HepG2 (cell line): ENCODE data around the gene RPS19. TPM values are rescaled to one million over a fixed set of nuclear protein-coding genes. Genes with fewer than 3 reads are reported as not detected.

Source experiments
- ATAC-seq: fragments of 200-7000 bp; cut with Tn5 transposase; 3 replicates; pipeline ENCODE4 v1.9.1; 2020; ENCODE audit warnings: mild to moderate bottlenecking, moderate library complexity
- BruUV-seq: library from RNA; stranded (reverse); fragments of 400-500 nt; replicated peaks from 2 replicates; lab custom pipeline; 2021; lab: Mats Ljungman, UMichigan
- CTCF ChIA-PET: fragments of 300-600 bp; formaldehyde crosslinking; extraction: SDS; loops from one replicate; lab custom pipeline; 2021; ENCODE audit warnings: low total read pairs, inconsistent platforms, low intra/inter-chr PET ratio; lab: Yijun Ruan, JAX
- POLR2A ChIA-PET: fragments of 350-600 bp; sonication (Branson Sonifier 250); formaldehyde crosslinking; loops from one replicate; lab custom pipeline; 2020; ENCODE audit warnings: antibody characterized with exemption, inconsistent platforms; lab: Yijun Ruan, JAX
- DNase-seq: peaks from one replicate; pipeline ENCODE4 v3.0.0-alpha.2; 2015; ENCODE audit warnings: low spot score
- FAIRE-seq: peaks from 3 replicates; lab custom pipeline; 2011; peaks lifted over from hg19 to GRCh38; lab: Jason Lieb, UNC
- H2AFZ ChIP-seq: one replicate; pipeline ENCODE4 v1.6.1; 2011; ENCODE audit warnings: low read length, inconsistent platforms
- H3K27ac ChIP-seq: fragments of 300-600 bp; 3 replicates; pipeline ENCODE4 v1.8.0; 2011; ENCODE audit warnings: mixed run types, mild to moderate bottlenecking, mixed read lengths, low read length, inconsistent platforms; ENCODE audit not compliant: insufficient read depth; ENCODE audit errors: extremely low read length
- H3K27me3 ChIP-seq, 2 experiments: fragments of 200-600 bp in 1 of 2; 2 replicates in 1 of 2; 3 replicates in 1 of 2; pipeline versions ENCODE4 v1.6.0 to v1.8.0; 2011; ENCODE audit warnings: low read length in 2 of 2, mild to moderate bottlenecking in 2 of 2, moderate library complexity in 2 of 2, inconsistent platforms in 1 of 2; ENCODE audit not compliant: insufficient read depth in 2 of 2, control insufficient read depth in 1 of 2
- H3K36me3 ChIP-seq, 2 experiments: fragments of 200-600 bp in 1 of 2; replicated peaks in 1 of 2; 2 replicates in 1 of 2; 3 replicates in 1 of 2; pipeline versions ENCODE4 v1.5.1 to v1.8.0; 2011; ENCODE audit warnings: low read length in 2 of 2, inconsistent platforms in 1 of 2; ENCODE audit not compliant: insufficient read depth in 2 of 2, control insufficient read depth in 1 of 2
- H3K4me1 ChIP-seq: 2 replicates; pipeline ENCODE4 v1.5.1; 2012; ENCODE audit warnings: low read length, inconsistent platforms; ENCODE audit not compliant: insufficient read depth
- H3K4me2 ChIP-seq: 2 replicates; pipeline ENCODE4 v1.6.0; 2011; ENCODE audit warnings: low read depth, low read length, inconsistent platforms
- H3K4me3 ChIP-seq, 3 experiments: fragments of 200-600 bp in 1 of 3; sonication (generic), shearing (Covaris generic) in 1 of 3; replicated peaks in 1 of 3; 2 replicates each; pipeline ENCODE4 v1.5.1; 2011 to 2016; ENCODE audit warnings: low read length in 3 of 3, inconsistent platforms in 2 of 3, low read depth in 2 of 3, mild to moderate bottlenecking in 2 of 3, control low read depth in 1 of 3, mixed read lengths in 1 of 3; ENCODE audit not compliant: insufficient read depth in 1 of 3
- H3K79me2 ChIP-seq: one replicate; pipeline ENCODE4 v1.6.1; 2011; ENCODE audit warnings: low read length, inconsistent platforms; ENCODE audit not compliant: insufficient read depth
- H3K9ac ChIP-seq: 2 replicates; pipeline ENCODE4 v1.6.0; 2011; ENCODE audit warnings: mild to moderate bottlenecking, low read depth, low read length, inconsistent platforms; ENCODE audit not compliant: insufficient read depth
- H3K9me3 ChIP-seq: 2 replicates; pipeline ENCODE4 v1.5.1; 2012; ENCODE audit warnings: mild to moderate bottlenecking, low read length
- H4K20me1 ChIP-seq: 2 replicates; pipeline ENCODE4 v1.6.0; 2011; ENCODE audit warnings: inconsistent platforms, mild to moderate bottlenecking, low read length, moderate library complexity; ENCODE audit not compliant: insufficient read depth
- ELF3 ChIP-seq: IDR thresholded peaks from 2 replicates; pipeline ENCODE4 v1.6.1; 2016; ENCODE audit warnings: missing genetic modification reagents, missing compliant biosample characterization
- ISX ChIP-seq: sonication (generic); formaldehyde crosslinking; conservative IDR thresholded peaks from 2 replicates; pipeline ENCODE4 v1.5.0; 2020; ENCODE audit warnings: missing genetic modification reagents
- KLF15 ChIP-seq: sonication (generic); formaldehyde crosslinking; IDR thresholded peaks from 2 replicates; pipeline ENCODE4 v1.8.1; 2023; ENCODE audit warnings: borderline replicate concordance, mild to moderate bottlenecking, inconsistent platforms, missing genetic modification reagents, mixed read lengths
- TEAD2 ChIP-seq: sonication (generic); formaldehyde crosslinking; IDR thresholded peaks from 2 replicates; pipeline ENCODE4 v1.9.0; 2021; ENCODE audit warnings: missing genetic modification reagents
- ZFP37 ChIP-seq: sonication (generic); formaldehyde crosslinking; IDR thresholded peaks from 2 replicates; pipeline ENCODE4 v1.4.0; 2020; ENCODE audit warnings: missing genetic modification reagents, borderline replicate concordance
- ZNF224 ChIP-seq: sonication (generic); formaldehyde crosslinking; IDR thresholded peaks from 2 replicates; pipeline ENCODE4 v1.5.0; 2020; ENCODE audit warnings: mild to moderate bottlenecking, missing genetic modification reagents
- ZNF460 ChIP-seq: sonication (generic); formaldehyde crosslinking; IDR thresholded peaks from 2 replicates; pipeline ENCODE4 v1.5.1; 2020; ENCODE audit warnings: missing genetic modification reagents, mild to moderate bottlenecking, borderline replicate concordance
- ZNF589 ChIP-seq: sonication (generic); formaldehyde crosslinking; conservative IDR thresholded peaks from 2 replicates; pipeline ENCODE4 v1.8.0; 2022; ENCODE audit warnings: mild to moderate bottlenecking, moderate library complexity, missing genetic modification reagents
- WGBS: methylation state at CpG from one replicate; pipeline ENCODE4 v1.1.6; 2017; ENCODE audit warnings: low lambda C conversion rate; 5-methylcytosine and 5-hydroxymethylcytosine counted together
- in situ Hi-C: cut with HindIII; loops from 2 replicates; pipeline ENCODE4 v1.10.0; 2017; ENCODE audit warnings: low pct_unique_long_range_greater_than_20kb; ENCODE audit not compliant: extremely low pct_ligation_motif_present
- intact Hi-C: fragments of 100-400 bp; cut with micrococcal nuclease; formaldehyde crosslinking; loops from one replicate; pipeline ENCODE4 v1.10.0; 2022; ENCODE audit not compliant: unreplicated experiment
- polyA plus RNA-seq, 8 experiments: library from polyadenylated mRNA; depleted of rRNA in 3 of 8; stranded (reverse) in 7 of 8; unstranded in 1 of 8; fragments of >200 nt; fragmentation: Illumina TruSeq in 4 of 8; extraction: Trizol in 4 of 8; gene quantifications; 2 replicates each; pipeline versions ENCODE4 v1.2.1 to v1.2.3, GENCODE V29; 2011 to 2016; ENCODE audit warnings: low read depth in 4 of 8, missing spikeins in 1 of 8, mixed read lengths in 1 of 8; ENCODE audit not compliant: insufficient read depth in 1 of 8
- total RNA-seq, 5 experiments: library from RNA; depleted of rRNA; stranded (reverse); fragments of >200 nt; fragmentation: Illumina TruSeq; extraction: Trizol; gene quantifications; 2 replicates each; pipeline ENCODE4 v1.2.3, GENCODE V29; 2016; ENCODE audit warnings: low read depth in 1 of 5
- TF ChIP-seq, protein P1 (sequence below): sonication (generic); formaldehyde crosslinking; IDR thresholded peaks from 2 replicates; pipeline ENCODE4 v1.4.0; 2020; ENCODE audit warnings: missing genetic modification reagents
- TF ChIP-seq, protein P2 (sequence below): sonication (generic); formaldehyde crosslinking; IDR thresholded peaks from 2 replicates; pipeline ENCODE4 v1.4.0; 2020; ENCODE audit warnings: mild to moderate bottlenecking, missing genetic modification reagents
- TF ChIP-seq, protein P3 (sequence below), 2 experiments: sonication (generic) in 1 of 2; formaldehyde crosslinking in 1 of 2; IDR thresholded peaks; 2 replicates each; pipeline versions ENCODE4 v1.4.0 to v1.6.1; 2016 to 2020; ENCODE audit warnings: borderline replicate concordance in 1 of 2, low read depth in 1 of 2, mild to moderate bottlenecking in 1 of 2, missing genetic modification reagents in 1 of 2

Gene RPS19
- total and polyA plus RNA-seq, 2 of the 13 experiments (the other 11 are each of a cell fraction or from before 2014, with no cell fraction given) = 1,983 to 4,758 TPM

DNA sequence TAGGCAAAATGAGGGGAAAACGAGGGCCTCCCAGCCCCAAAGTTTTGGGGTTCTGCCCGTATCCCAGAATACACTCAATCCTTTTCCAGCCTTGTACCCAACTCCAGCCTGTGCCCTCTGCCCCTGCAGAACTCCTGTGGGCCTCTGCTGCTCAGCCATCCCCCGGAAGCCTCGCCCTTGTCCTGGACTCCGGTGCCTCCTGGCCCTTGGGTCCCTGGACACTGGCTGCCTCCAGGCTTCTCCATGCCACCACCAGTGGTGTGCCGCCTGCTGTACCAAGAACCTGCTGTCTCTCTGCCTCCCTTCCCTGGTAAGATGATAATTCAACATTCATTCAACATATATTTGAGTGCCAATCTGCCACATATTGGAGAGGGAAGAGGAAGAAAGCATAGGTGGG lies 11.4 kb upstream of the RPS19 start:
- Histone ChIP-seq H3K79me2 (no peaks in the 10 kb centered on the region), H3K4me2 (no peak overlapping the region), H3K27me3 (peaks cover under 1 to 38% of the 10 kb centered on the region in 2 experiments; a peak in 4 of 5 replicates), H3K9ac (no peak overlapping the region), H2AFZ (no peak overlapping the region), H3K4me1 (peaks cover 1% of the 10 kb centered on the region), H3K36me3 (no peaks in the 10 kb centered on the region), H3K9me3 (no peaks in the 10 kb centered on the region), H3K27ac (no peak overlapping the region), H4K20me1 (no peaks in the 10 kb centered on the region), H3K4me3 (no peak overlapping the region)
- BruUV-seq = no TSS peak
- intact Hi-C loops (no loop called here), in situ Hi-C loops (no loop called here)
- DNase-seq (no peak), ATAC-seq (no peak), FAIRE-seq (no peak)
- WGBS = 15% methylated on average over 3 of the region's 6 CpGs
- ChIA-PET CTCF (no interaction called here), POLR2A (no interaction called here)
- TF ChIP-seq ZNF589 (CRISPR knock-in tag) = no peak
- TF ChIP-seq TEAD2 (CRISPR knock-in tag) = no peak
- TF ChIP-seq, protein P1, sequence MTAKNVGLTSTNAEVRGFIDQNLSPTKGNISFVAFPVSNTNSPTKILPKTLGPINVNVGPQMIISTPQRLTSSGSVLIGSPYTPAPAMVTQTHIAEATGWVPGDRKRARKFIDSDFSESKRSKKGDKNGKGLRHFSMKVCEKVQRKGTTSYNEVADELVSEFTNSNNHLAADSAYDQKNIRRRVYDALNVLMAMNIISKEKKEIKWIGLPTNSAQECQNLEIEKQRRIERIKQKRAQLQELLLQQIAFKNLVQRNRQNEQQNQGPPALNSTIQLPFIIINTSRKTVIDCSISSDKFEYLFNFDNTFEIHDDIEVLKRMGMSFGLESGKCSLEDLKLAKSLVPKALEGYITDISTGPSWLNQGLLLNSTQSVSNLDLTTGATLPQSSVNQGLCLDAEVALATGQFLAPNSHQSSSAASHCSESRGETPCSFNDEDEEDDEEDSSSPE = no peak
- no peak for TF ChIP-seq ELF3
- no peak for TF ChIP-seq ZFP37 (CRISPR knock-in tag)
- no peak for TF ChIP-seq ZNF460 (CRISPR knock-in tag)
- TF ChIP-seq, protein P2, sequence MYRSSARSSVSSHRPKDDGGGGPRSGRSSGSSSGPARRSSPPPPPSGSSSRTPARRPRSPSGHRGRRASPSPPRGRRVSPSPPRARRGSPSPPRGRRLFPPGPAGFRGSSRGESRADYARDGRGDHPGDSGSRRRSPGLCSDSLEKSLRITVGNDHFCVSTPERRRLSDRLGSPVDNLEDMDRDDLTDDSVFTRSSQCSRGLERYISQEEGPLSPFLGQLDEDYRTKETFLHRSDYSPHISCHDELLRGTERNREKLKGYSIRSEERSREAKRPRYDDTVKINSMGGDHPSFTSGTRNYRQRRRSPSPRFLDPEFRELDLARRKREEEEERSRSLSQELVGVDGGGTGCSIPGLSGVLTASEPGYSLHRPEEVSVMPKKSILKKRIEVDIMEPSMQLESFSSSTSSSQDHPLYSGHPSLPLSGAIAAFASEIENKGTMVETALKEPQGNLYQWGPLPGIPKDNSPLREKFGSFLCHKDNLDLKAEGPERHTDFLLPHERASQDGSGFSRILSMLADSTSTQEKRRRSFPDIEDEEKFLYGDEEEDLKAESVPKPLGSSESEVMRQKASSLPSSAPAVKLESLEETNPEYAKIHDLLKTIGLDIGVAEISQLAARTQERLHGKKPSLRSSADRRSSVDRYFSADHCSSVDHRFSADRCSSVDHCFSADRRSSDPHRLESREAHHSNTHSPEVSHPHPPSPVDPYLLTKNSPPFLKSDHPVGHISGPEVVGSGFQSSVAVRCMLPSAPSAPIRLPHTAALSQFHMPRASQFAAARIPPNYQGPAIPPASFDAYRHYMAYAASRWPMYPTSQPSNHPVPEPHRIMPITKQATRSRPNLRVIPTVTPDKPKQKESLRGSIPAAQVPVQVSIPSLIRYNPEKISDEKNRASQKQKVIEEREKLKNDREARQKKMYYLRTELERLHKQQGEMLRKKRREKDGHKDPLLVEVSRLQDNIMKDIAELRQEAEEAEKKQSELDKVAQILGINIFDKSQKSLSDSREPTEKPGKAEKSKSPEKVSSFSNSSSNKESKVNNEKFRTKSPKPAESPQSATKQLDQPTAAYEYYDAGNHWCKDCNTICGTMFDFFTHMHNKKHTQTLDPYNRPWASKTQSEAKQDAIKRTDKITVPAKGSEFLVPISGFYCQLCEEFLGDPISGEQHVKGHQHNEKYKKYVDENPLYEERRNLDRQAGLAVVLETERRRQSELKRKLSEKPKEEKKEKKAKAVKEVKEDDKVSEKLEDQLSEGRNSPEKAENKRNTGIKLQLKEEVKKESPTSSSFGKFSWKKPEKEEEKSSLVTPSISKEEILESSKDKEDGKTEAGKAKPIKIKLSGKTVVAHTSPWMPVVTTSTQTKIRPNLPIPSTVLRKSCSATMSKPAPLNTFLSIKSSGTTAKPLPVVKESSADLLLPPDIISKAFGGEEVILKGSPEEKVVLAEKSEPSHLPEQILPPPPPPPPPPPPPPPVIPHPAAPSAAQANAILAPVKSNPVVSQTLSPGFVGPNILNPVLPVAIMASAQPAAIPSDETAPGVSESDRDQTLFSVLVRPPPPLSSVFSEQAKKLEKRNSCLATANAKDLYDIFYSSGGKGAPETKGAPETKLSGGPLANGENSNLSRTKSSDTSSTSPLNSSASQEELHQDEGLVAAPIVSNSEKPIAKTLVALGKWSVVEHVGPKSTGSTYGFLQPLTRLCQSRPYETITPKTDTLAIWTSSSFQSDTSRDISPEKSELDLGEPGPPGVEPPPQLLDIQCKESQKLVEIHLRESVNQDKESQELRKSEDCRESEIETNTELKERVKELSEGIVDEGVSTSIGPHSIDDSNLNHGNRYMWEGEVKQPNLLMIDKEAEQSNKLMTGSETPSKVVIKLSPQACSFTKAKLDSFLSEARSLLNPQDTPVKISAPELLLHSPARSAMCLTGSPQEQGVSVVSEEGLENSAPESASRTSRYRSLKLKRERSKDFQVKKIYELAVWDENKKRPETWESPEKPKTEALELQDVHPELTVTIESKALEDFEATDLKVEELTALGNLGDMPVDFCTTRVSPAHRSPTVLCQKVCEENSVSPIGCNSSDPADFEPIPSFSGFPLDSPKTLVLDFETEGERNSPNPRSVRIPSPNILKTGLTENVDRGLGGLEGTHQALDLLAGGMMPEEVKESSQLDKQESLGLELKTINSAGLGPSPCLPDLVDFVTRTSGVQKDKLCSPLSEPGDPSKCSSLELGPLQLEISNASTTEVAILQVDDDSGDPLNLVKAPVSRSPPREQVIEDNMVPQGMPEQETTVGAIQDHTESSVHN (CRISPR knock-in tag) = no peak
- no peak for TF ChIP-seq ZNF224 (CRISPR knock-in tag)
- no peak for TF ChIP-seq KLF15 (CRISPR knock-in tag)
- TF ChIP-seq, protein P3, sequence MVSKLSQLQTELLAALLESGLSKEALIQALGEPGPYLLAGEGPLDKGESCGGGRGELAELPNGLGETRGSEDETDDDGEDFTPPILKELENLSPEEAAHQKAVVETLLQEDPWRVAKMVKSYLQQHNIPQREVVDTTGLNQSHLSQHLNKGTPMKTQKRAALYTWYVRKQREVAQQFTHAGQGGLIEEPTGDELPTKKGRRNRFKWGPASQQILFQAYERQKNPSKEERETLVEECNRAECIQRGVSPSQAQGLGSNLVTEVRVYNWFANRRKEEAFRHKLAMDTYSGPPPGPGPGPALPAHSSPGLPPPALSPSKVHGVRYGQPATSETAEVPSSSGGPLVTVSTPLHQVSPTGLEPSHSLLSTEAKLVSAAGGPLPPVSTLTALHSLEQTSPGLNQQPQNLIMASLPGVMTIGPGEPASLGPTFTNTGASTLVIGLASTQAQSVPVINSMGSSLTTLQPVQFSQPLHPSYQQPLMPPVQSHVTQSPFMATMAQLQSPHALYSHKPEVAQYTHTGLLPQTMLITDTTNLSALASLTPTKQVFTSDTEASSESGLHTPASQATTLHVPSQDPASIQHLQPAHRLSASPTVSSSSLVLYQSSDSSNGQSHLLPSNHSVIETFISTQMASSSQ (IDR thresholded peaks at IDR 0.05; ENCODE audit: low read depth) = no peak
- TF ChIP-seq, protein P3 (CRISPR knock-in tag; IDR thresholded peaks at IDR 0.05; ENCODE audit: borderline replicate concordance) = no peak
- TF ChIP-seq ISX (CRISPR knock-in tag) = no peak
